SU-DHL-6 (cell line): ENCODE measurements around the gene IFI30.

Experiments used
- EZH2phosphoT487 ChIP-seq: fragments of 200-600 bp; sonication (generic), shearing (Covaris generic); conservative IDR thresholded peaks from 2 replicates; pipeline ENCODE4 v1.6.1; 2018; ENCODE audit warnings: mild to moderate bottlenecking, antibody characterized with exemption, low read length, moderate library complexity, mixed read lengths
- TF ChIP-seq, protein P1 (sequence below): fragments of 200-600 bp; sonication (generic); IDR thresholded peaks from one replicate; pipeline ENCODE4 v1.5.1; 2017; ENCODE audit warnings: antibody characterized with exemption, mild to moderate bottlenecking, low read length, moderate library complexity; ENCODE audit not compliant: insufficient read depth, poor library complexity, severe bottlenecking

DNA sequence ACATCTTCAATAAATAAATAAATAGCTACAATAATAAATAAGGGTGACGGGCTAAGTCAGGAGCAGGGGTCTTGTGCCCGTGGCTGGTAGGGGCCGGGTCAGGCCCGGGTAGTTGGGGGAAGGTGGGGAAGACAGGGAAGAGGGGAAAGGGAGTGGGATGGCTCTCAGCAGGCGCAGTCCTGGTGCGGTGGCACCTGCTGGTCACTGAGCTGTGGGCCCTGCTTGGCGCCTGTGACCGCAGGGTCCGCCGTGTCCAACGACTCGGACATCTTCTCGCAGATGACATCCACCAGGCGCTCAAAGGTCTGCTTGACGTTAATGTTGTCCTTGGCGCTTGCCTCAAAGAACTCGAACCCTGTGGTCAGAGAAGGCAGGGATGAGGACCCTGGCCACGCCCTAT, 23.7 kb downstream of the IFI30 start:
- TF ChIP-seq, protein P1, sequence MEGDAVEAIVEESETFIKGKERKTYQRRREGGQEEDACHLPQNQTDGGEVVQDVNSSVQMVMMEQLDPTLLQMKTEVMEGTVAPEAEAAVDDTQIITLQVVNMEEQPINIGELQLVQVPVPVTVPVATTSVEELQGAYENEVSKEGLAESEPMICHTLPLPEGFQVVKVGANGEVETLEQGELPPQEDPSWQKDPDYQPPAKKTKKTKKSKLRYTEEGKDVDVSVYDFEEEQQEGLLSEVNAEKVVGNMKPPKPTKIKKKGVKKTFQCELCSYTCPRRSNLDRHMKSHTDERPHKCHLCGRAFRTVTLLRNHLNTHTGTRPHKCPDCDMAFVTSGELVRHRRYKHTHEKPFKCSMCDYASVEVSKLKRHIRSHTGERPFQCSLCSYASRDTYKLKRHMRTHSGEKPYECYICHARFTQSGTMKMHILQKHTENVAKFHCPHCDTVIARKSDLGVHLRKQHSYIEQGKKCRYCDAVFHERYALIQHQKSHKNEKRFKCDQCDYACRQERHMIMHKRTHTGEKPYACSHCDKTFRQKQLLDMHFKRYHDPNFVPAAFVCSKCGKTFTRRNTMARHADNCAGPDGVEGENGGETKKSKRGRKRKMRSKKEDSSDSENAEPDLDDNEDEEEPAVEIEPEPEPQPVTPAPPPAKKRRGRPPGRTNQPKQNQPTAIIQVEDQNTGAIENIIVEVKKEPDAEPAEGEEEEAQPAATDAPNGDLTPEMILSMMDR, result no peak
- no peak for TF ChIP-seq EZH2phosphoT487
